ENCODE results near the gene SREBF2. TPM values are rescaled to one million over a fixed set of nuclear protein-coding genes. Genes with fewer than 3 reads are reported as not detected.

The SREBF2 gene
- total RNA-seq, 1 experiment from 2014 or later, result 129 TPM

DNA sequence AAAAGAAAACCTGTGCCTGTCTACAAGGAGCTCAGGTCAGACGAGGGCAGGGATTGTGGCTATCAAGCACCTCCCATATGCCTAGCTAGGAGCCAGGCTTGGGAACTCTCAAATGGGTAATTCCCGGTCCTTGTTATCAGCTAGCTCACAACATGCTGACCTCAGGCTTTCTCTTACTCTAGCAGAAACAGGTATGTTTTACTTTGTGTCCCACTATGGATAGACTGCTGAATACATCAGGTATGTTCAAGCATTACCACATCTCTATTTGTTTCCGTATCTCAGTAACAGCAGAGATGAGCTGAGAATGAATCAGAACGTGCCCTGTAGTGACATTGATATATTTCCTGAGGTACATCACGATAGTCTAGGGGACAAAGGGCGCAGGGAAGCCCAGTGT, 52.6 kb downstream of the SREBF2 start:
- ChIA-PET POLR2A (no interaction called here), CTCF (no interaction called here), RAD21 (ENCODE audit: low non-redundant PET in 1 of 2, low total read pairs in 2 of 2, uncharacterized antibody in 2 of 2, unreplicated experiment in 2 of 2) (no interaction called here)
- Histone ChIP-seq H4K20me1 (ENCODE audit: insufficient read depth) (no peaks in the 10 kb centered on the region), H3K79me2 (ENCODE audit: insufficient read depth, low read length) (no peaks in the 10 kb centered on the region), H3K9me3 (ENCODE audit: control insufficient read depth in 1 of 2, insufficient read depth in 1 of 2, low read depth in 1 of 2, low read length in 2 of 2) (no peaks in the 10 kb centered on the region), H3K36me3 (ENCODE audit: control insufficient read depth in 1 of 2, insufficient read depth in 2 of 2, low read length in 2 of 2) (peaks cover 46 to 55% of the 10 kb centered on the region in 2 experiments), H3K27me3 (ENCODE audit: insufficient read depth, low read length) (no peaks in the 10 kb centered on the region), H3K4me2 (ENCODE audit: low read length) (no peak overlapping the region), H3K4me3 (replicated peaks in 1 of 2; ENCODE audit: low read depth in 1 of 2, low read length in 2 of 2) (no peak overlapping the region), H2AFZ (ENCODE audit: low read depth, low read length, poor library complexity, severe bottlenecking) (no peak overlapping the region), H3K4me1 (ENCODE audit: control insufficient read depth in 1 of 2, insufficient read depth in 2 of 2, low read length in 2 of 2) (no peaks in the 10 kb centered on the region), H3K9me2 (ENCODE audit: insufficient read depth) (no peaks in the 10 kb centered on the region), H3K27ac (ENCODE audit: low read depth, low read length) (no peak overlapping the region), H3K9ac (ENCODE audit: low read length) (no peak overlapping the region)
- BruUV-seq (replicated peaks), result no TSS peak
- no peak for TF ChIP-seq EGR1 (IDR thresholded peaks at IDR 0.05; ENCODE audit: low read depth)
- TF ChIP-seq, protein P1, sequence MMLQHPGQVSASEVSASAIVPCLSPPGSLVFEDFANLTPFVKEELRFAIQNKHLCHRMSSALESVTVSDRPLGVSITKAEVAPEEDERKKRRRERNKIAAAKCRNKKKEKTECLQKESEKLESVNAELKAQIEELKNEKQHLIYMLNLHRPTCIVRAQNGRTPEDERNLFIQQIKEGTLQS (IDR thresholded peaks at IDR 0.05), result no peak
- TF ChIP-seq JUND (IDR thresholded peaks at IDR 0.05), result no peak
- TF ChIP-seq TCF7L2 (IDR thresholded peaks at IDR 0.05; ENCODE audit: borderline replicate concordance, extremely low read depth, insufficient read depth, insufficient read length), result no peak
- TF ChIP-seq, protein P2, sequence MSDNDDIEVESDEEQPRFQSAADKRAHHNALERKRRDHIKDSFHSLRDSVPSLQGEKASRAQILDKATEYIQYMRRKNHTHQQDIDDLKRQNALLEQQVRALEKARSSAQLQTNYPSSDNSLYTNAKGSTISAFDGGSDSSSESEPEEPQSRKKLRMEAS (IDR thresholded peaks at IDR 0.05), result no peak
- TF ChIP-seq POLR2AphosphoS5 (IDR thresholded peaks at IDR 0.05; ENCODE audit: low read depth, low read length), result no peak
- no peak for TF ChIP-seq SIN3A (IDR thresholded peaks at IDR 0.05; ENCODE audit: low read depth)
- no peak for TF ChIP-seq ZNF274 (IDR thresholded peaks at IDR 0.05; ENCODE audit: low read depth, low read length)
- TF ChIP-seq ELF1 (IDR thresholded peaks at IDR 0.05; ENCODE audit: borderline replicate concordance, low read depth), result no peak
- no peak for TF ChIP-seq EZH2phosphoT487 (IDR thresholded peaks at IDR 0.05; ENCODE audit: borderline replicate concordance)
- TF ChIP-seq, protein P3, sequence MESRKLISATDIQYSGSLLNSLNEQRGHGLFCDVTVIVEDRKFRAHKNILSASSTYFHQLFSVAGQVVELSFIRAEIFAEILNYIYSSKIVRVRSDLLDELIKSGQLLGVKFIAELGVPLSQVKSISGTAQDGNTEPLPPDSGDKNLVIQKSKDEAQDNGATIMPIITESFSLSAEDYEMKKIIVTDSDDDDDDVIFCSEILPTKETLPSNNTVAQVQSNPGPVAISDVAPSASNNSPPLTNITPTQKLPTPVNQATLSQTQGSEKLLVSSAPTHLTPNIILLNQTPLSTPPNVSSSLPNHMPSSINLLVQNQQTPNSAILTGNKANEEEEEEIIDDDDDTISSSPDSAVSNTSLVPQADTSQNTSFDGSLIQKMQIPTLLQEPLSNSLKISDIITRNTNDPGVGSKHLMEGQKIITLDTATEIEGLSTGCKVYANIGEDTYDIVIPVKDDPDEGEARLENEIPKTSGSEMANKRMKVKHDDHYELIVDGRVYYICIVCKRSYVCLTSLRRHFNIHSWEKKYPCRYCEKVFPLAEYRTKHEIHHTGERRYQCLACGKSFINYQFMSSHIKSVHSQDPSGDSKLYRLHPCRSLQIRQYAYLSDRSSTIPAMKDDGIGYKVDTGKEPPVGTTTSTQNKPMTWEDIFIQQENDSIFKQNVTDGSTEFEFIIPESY (IDR thresholded peaks at IDR 0.05; ENCODE audit: extremely low read depth, insufficient replicate concordance, low read length), result no peak
- no peak for TF ChIP-seq RAD21 (IDR thresholded peaks at IDR 0.05; ENCODE audit: low read depth)
- no peak for TF ChIP-seq FOSL1 (IDR thresholded peaks at IDR 0.05; ENCODE audit: low read depth)
- no peak for TF ChIP-seq CBX3 (IDR thresholded peaks at IDR 0.05; ENCODE audit: low read depth)
- TF ChIP-seq YY1 (IDR thresholded peaks at IDR 0.05; ENCODE audit: extremely low read depth, insufficient replicate concordance, low read depth, low read length), result no peak
- TF ChIP-seq POLR2A (IDR thresholded peaks at IDR 0.05; ENCODE audit: borderline replicate concordance, extremely low read depth, insufficient read depth, insufficient read length), result no peak
- TF ChIP-seq, protein P4, sequence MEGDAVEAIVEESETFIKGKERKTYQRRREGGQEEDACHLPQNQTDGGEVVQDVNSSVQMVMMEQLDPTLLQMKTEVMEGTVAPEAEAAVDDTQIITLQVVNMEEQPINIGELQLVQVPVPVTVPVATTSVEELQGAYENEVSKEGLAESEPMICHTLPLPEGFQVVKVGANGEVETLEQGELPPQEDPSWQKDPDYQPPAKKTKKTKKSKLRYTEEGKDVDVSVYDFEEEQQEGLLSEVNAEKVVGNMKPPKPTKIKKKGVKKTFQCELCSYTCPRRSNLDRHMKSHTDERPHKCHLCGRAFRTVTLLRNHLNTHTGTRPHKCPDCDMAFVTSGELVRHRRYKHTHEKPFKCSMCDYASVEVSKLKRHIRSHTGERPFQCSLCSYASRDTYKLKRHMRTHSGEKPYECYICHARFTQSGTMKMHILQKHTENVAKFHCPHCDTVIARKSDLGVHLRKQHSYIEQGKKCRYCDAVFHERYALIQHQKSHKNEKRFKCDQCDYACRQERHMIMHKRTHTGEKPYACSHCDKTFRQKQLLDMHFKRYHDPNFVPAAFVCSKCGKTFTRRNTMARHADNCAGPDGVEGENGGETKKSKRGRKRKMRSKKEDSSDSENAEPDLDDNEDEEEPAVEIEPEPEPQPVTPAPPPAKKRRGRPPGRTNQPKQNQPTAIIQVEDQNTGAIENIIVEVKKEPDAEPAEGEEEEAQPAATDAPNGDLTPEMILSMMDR (IDR thresholded peaks at IDR 0.05 in 2 of 3, conservative IDR thresholded peaks at IDR 0.05 in 1 of 3; ENCODE audit: borderline replicate concordance in 1 of 3, insufficient read depth in 1 of 3, low read depth in 2 of 3, low read length in 2 of 3), result no peak
- TF ChIP-seq SRF (IDR thresholded peaks at IDR 0.05; ENCODE audit: low read depth), result no peak
- TF ChIP-seq, protein P5, sequence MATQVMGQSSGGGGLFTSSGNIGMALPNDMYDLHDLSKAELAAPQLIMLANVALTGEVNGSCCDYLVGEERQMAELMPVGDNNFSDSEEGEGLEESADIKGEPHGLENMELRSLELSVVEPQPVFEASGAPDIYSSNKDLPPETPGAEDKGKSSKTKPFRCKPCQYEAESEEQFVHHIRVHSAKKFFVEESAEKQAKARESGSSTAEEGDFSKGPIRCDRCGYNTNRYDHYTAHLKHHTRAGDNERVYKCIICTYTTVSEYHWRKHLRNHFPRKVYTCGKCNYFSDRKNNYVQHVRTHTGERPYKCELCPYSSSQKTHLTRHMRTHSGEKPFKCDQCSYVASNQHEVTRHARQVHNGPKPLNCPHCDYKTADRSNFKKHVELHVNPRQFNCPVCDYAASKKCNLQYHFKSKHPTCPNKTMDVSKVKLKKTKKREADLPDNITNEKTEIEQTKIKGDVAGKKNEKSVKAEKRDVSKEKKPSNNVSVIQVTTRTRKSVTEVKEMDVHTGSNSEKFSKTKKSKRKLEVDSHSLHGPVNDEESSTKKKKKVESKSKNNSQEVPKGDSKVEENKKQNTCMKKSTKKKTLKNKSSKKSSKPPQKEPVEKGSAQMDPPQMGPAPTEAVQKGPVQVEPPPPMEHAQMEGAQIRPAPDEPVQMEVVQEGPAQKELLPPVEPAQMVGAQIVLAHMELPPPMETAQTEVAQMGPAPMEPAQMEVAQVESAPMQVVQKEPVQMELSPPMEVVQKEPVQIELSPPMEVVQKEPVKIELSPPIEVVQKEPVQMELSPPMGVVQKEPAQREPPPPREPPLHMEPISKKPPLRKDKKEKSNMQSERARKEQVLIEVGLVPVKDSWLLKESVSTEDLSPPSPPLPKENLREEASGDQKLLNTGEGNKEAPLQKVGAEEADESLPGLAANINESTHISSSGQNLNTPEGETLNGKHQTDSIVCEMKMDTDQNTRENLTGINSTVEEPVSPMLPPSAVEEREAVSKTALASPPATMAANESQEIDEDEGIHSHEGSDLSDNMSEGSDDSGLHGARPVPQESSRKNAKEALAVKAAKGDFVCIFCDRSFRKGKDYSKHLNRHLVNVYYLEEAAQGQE (IDR thresholded peaks at IDR 0.05; ENCODE audit: low read depth), result no peak
- DNase-seq (ENCODE audit: low read depth, low spot score) (no peak), ATAC-seq (no peak)
- intact Hi-C loops (cut with micrococcal nuclease), result no loop called here
